ENCODE measurements around the gene DNAJC4.

DNAJC4 gene

DNA sequence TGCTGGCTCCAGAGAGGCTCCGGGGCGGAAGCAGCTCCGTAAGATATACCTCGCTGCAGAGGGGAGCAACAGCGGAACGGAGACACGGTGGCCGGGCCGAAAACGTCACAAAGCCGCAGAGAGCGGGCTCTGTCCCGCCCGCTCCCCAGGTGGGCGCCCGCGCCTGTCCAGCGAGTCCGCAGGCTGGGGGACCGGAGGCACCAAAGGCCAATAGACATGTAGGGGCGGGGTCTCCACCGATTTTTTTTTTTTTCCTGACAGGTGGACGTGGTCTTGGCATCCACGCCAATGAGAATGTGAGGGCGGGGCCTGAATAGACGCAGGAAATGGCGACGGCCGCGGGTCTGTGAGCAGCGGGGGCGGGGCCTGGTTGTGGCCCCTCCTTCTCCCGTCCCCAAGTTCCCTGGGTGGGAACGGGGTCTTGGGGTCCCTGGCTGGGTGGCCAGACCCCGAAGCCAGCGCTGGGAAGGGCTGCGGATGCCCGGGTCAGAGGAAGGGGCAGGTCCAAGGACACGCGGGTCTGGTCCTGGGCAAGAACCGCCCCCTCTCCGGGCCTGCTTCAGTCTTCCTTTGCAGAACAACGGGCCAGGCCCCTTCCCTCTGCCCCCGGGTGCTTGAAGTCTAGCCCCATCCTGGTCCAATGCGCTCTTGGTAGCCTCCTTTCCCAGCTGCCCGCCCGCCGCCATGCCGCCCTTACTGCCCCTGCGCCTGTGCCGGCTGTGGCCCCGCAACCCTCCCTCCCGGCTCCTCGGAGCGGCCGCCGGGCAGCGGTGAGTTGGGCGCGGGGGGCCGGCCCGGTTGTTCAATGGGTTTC lies at the start of gene DNAJC4:
DNAJC4 (plus strand) TSS at position 378 of the 814 bp plus-strand sequence; CDS start at position 685, 307 bp downstream.
- TF ChIP-seq GATA2 (IDR thresholded peaks at IDR 0.05; ENCODE audit: low read depth, low read length) (no peak), GATA3 (IDR thresholded peaks at IDR 0.05; ENCODE audit: low read depth, low read length) (no peak)

- TF ChIP-seq GATA2 (IDR thresholded peaks at IDR 0.05; ENCODE audit: low read depth, low read length), result no peak; the same call in 1 of the 2 replicates
- TF ChIP-seq GATA3 (IDR thresholded peaks at IDR 0.05; ENCODE audit: low read depth, low read length), result no peak
Measured at GRCh38 chr11:64180891-64181290, 49.5 kb upstream of the DNAJC4 start.

- TF ChIP-seq GATA2 (IDR thresholded peaks at IDR 0.05; ENCODE audit: low read depth, low read length) (no peak), GATA3 (IDR thresholded peaks at IDR 0.05; ENCODE audit: low read depth, low read length) (no peak)
Measured at GRCh38 chr11:64181506-64182411, 48.6 kb upstream of the DNAJC4 start.

DNA sequence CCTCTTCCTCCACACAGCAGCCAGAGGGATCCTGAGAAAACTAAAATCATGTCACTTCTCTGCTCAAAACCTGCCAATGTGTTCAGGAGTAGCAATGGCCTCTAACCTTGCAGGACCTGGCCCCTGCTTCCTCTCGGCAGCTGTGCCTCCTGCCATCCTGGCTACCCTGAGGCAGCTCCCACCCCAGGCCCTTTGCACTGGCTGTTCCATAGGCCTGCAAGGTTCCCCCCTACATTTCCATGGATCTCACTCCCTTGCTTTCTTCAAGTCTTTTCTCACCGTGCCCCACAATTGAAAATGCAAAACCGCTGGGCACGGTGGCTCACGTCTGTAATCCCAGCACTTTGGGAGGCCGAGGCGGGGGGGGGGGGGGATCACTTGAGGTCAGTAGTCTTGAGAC lies 46.5 kb upstream of the DNAJC4 start:
- TF ChIP-seq GATA2 (IDR thresholded peaks at IDR 0.05; ENCODE audit: low read depth, low read length), result no peak
- TF ChIP-seq GATA3 (IDR thresholded peaks at IDR 0.05; ENCODE audit: low read depth, low read length), result no peak

- TF ChIP-seq GATA2 (IDR thresholded peaks at IDR 0.05; ENCODE audit: low read depth, low read length) (no peak), GATA3 (IDR thresholded peaks at IDR 0.05; ENCODE audit: low read depth, low read length) (no peak)
Measured at GRCh38 chr11:64185175-64185692, 45.1 kb upstream of the DNAJC4 start.

DNA sequence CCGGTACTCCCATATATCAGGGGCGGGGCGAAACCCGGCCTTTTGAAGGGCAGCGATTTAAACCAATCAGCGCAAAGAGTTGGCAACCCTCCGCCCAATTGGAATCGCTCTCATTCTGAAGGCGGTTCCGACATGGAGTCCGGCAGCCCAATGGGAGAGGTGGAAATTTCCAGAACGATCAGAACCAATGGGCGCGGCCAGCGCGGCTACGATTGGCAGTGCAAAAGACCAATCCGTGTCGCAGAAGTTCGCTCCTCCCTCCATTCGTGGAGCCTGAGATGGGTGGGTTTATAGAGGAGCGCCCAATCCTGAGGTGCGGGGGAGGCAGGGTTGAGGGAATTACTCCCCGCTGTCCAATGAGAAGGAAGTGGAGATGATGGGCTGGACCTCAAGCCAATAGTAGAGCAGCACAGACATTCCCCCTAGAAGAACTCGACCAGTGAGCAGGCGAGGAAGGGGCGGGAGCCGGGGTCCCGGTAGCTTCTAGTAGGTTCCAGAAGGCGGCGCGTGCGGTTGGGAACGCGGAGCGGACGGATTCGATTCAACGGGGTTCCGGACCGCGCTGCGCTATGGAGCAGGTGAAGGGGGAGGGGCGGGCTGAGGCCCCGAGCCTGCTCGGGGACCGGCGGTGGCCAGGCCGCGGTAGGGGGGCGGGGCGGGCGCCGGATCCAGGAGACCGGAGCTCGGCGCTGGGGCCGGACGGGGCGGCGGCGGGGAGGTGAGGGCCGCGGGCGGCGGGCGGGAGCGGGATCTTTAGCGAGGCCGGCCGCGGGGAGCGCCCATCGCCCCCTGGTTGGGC lies 44.5 kb upstream of the DNAJC4 start, which contains the start of gene STIP1:
STIP1 (plus strand) TSS at position 479 of the 799 bp plus-strand sequence; CDS start at position 570, 91 bp downstream.
- TF ChIP-seq GATA2 (IDR thresholded peaks at IDR 0.05; ENCODE audit: low read depth, low read length), result no peak
- no peak for TF ChIP-seq GATA3 (IDR thresholded peaks at IDR 0.05; ENCODE audit: low read depth, low read length)

DNA sequence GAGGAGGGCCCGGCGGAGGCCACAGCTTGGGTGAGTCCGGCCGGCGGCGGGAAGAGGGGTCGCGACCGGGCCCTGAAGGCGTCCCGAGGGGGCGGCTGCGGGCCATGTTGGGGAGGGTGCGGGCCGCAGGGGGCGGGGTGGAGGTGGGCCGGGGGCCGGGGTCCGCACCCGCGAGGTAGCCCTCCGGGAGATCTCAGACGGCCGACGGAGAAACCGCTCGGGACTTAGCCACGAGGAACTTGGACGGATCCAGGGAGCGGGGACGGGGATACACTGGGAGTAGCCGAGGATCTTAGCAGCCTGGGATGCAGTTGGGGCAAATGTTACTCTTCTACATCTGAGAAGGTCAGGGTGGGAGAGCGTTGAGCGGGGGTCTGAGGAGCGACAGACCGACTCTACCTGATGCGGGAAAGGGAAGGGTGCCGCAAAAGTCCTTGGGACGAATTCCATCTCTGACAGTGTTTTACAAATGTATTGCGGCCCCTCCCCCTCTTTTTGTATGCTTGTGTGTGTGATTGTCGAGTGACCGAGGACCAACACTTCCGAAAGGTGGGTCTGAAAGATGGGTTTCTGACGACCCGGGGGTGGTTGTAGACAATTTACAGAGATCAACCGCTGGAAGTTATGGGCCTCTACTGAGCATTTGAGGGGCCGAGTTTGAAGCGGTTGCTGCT lies 43.7 kb upstream of the DNAJC4 start:
- TF ChIP-seq GATA2 (IDR thresholded peaks at IDR 0.05; ENCODE audit: low read depth, low read length) (no peak), GATA3 (IDR thresholded peaks at IDR 0.05; ENCODE audit: low read depth, low read length) (no peak)

DNA sequence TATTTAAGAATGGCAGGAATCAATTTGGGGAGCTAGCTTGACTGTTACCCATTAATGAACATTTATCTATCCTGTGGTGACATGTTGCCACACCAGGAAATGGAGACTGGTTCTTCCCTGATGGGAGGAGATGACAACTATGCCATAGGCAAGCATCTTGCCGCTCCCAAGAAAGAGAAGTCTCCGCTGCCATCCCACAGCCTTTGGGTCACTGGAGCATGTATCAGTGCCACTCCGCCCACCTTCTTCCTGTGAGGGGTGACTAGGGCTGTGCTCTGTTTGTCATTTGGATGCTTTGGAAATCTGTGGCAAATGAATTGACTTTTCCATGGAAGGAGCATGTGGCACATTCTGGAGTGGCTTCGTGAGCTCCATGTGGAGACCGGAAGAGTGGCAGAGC lies 37.9 kb upstream of the DNAJC4 start:
- no peak for TF ChIP-seq GATA2 (IDR thresholded peaks at IDR 0.05; ENCODE audit: low read depth, low read length)
- TF ChIP-seq GATA3 (IDR thresholded peaks at IDR 0.05; ENCODE audit: low read depth, low read length), result no peak

- TF ChIP-seq GATA2 (IDR thresholded peaks at IDR 0.05; ENCODE audit: low read depth, low read length) (no peak), GATA3 (IDR thresholded peaks at IDR 0.05; ENCODE audit: low read depth, low read length) (no peak)
Measured at GRCh38 chr11:64196626-64197025, 33.7 kb upstream of the DNAJC4 start.

DNA sequence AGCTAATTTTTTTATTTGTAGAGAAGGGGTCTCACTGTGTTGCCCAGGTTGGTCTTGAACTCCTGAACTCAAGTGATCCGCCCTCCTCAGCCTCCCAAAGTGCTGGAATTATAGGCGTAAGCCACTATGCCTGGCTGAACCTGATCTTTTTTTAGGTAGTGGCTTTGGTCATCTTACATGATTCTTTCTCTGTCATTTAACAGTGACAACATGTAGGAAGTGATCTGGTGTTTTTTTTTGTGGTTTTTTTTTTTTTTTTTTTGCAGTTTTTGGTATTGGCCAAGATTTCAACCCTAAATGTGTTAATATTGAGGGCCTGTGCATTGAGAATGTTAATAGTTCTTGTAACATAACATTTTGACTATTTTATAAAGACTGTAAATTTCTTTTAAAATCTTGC lies 31.8 kb upstream of the DNAJC4 start:
- TF ChIP-seq GATA3 (IDR thresholded peaks at IDR 0.05; ENCODE audit: low read depth, low read length), result no peak
- no peak for TF ChIP-seq GATA2 (IDR thresholded peaks at IDR 0.05; ENCODE audit: low read depth, low read length)

GRCh38 chr11:64201543-64201942 lies 28.8 kb upstream of the DNAJC4 start:
- no peak for TF ChIP-seq GATA3 (IDR thresholded peaks at IDR 0.05; ENCODE audit: low read depth, low read length)
- TF ChIP-seq GATA2 (IDR thresholded peaks at IDR 0.05; ENCODE audit: low read depth, low read length), result no peak

GRCh38 chr11:64202992-64203391 lies 27.4 kb upstream of the DNAJC4 start:
- TF ChIP-seq GATA2 (IDR thresholded peaks at IDR 0.05; ENCODE audit: low read depth, low read length) (no peak), GATA3 (IDR thresholded peaks at IDR 0.05; ENCODE audit: low read depth, low read length) (no peak)

Data from SH-SY5Y (cell line).